Endodermal cell (in vitro differentiated cells): Measurements from ENCODE around the gene CPNE6. TPM values are rescaled to one million over a fixed set of nuclear protein-coding genes. Genes with fewer than 3 reads are reported as not detected.

ENCODE experiments used
- DNase-seq: peaks from one replicate; pipeline ENCODE4 v3.0.0-alpha.2; 2017
- H3K27ac ChIP-seq: 2 replicates; pipeline ENCODE4 v1.5.1; 2013; ENCODE audit warnings: mild to moderate bottlenecking, low read depth, low read length, moderate library complexity
- H3K27me3 ChIP-seq: 2 replicates; pipeline ENCODE4 v1.6.1; 2013; ENCODE audit warnings: mild to moderate bottlenecking, low read length, moderate library complexity; ENCODE audit not compliant: insufficient read depth, control insufficient read depth, poor library complexity, severe bottlenecking
- H3K36me3 ChIP-seq: 2 replicates; pipeline ENCODE4 v1.7.0; 2013; ENCODE audit warnings: mild to moderate bottlenecking, low read length, moderate library complexity; ENCODE audit not compliant: control insufficient read depth, insufficient read depth
- H3K4me1 ChIP-seq: one replicate; pipeline ENCODE4 v1.7.0; 2013; ENCODE audit warnings: low read length; ENCODE audit not compliant: control insufficient read depth, insufficient read depth
- H3K4me3 ChIP-seq: 2 replicates; pipeline ENCODE4 v1.5.1; 2013; ENCODE audit warnings: mild to moderate bottlenecking, low read length, moderate library complexity
- H3K9ac ChIP-seq: 2 replicates; pipeline ENCODE4 v1.6.1; 2013; ENCODE audit warnings: mild to moderate bottlenecking, low read length, moderate library complexity; ENCODE audit not compliant: poor library complexity, severe bottlenecking; ENCODE audit errors: extremely low read depth
- H3K9me3 ChIP-seq: 2 replicates; pipeline ENCODE4 v1.6.1; 2013; ENCODE audit warnings: mild to moderate bottlenecking, low read length, moderate library complexity; ENCODE audit not compliant: control insufficient read depth
- H3K27ac Mint-ChIP-seq: 2 replicates; pipeline ENCODE4 v1.8.0; 2020; ENCODE audit warnings: mixed read lengths
- H3K27me3 Mint-ChIP-seq: 2 replicates; pipeline ENCODE4 v1.8.0; 2021; ENCODE audit warnings: mild to moderate bottlenecking, mixed read lengths; ENCODE audit not compliant: insufficient read depth
- H3K36me3 Mint-ChIP-seq: 2 replicates; pipeline ENCODE4 v1.8.0; 2020; ENCODE audit warnings: low read depth, mixed read lengths
- H3K4me1 Mint-ChIP-seq: 2 replicates; pipeline ENCODE4 v1.8.0; 2020; ENCODE audit warnings: mixed read lengths
- H3K4me3 Mint-ChIP-seq: 2 replicates; pipeline ENCODE4 v1.8.0; 2020; ENCODE audit warnings: mild to moderate bottlenecking, moderate library complexity, mixed read lengths
- H3K9me3 Mint-ChIP-seq: 2 replicates; pipeline ENCODE4 v1.8.0; 2020; ENCODE audit warnings: mild to moderate bottlenecking, mixed read lengths
- WGBS, 2 experiments: methylation state at CpG; one replicate each; pipeline versions ENCODE4 v1.1.5 to v1.1.7; 2013; ENCODE audit warnings: missing lambda C conversion rate in 2 of 2, mixed read lengths in 1 of 2; ENCODE audit not compliant: insufficient coverage in 1 of 2, insufficient read length in 1 of 2; 5-methylcytosine and 5-hydroxymethylcytosine counted together
- total RNA-seq, 2 donors: library from RNA; stranded (reverse); fragmentation: NEBNext Ultra II Directional in 1 of 2; extraction: Animal tissue kit (Norgen Biotek cat#: 25700) in 1 of 2; gene quantifications; 2 replicates in 1 of 2; 3 replicates in 1 of 2; pipeline ENCODE4 v1.2.1, GENCODE V29; 2021
- TF ChIP-seq, protein P1 (sequence below): fragments of 200-600 bp; sonication (generic); conservative IDR thresholded peaks from 2 replicates; pipeline ENCODE4 v1.5.0; 2021; ENCODE audit warnings: antibody characterized with exemption, mild to moderate bottlenecking

CPNE6 gene
- total RNA-seq, 2 donors from 2014 or later, result not detected

DNA sequence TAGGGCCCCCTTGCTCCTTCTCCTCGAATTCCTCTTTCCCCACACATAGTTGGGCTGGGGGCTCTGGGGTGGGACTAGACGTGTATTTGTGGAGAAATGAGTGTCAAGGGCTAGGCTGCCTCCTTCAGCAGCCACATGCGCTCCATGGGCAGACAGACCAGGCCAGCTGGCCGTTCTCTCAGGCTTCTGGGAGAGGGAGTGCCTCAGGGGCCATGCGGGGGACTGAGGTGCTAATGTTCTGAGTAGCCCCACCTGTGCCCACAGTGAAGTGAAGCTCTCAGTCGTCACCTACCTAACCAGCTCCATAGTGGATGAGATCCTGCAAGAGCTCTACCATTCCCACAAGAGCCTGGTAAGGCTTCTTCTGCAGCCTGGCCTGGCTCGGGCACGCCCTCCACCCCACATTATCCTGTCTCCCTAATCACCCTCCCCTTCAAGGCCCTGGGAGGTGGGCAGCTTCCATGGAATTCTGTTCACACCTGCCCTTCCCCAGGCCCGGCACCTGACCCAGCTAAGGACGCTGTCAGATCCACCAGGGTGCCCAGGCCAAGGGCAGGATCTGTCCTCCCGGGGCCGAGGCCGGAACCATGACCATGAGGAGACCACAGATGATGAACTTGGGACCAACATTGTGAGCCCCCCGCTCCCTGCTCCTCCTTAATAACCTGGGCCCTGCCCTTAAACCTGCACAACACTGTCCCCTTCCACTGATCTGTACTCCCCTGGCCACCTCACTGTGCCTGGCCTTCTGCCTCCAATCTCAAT is 9.0 kb upstream of the CPNE6 start:
- no peaks in the 10 kb centered on the region for H3K9me3 ChIP-seq
- Mint-ChIP-seq H3K27me3 (no peaks in the 10 kb centered on the region), H3K36me3 (no peaks in the 10 kb centered on the region), H3K4me1 (no peaks in the 10 kb centered on the region), H3K9me3 (no peaks in the 10 kb centered on the region), H3K4me3 (no peak overlapping the region), H3K27ac (no peak overlapping the region)
- DNase-seq, result no peak
- no peaks in the 10 kb centered on the region for H3K4me1 ChIP-seq
- WGBS, 2 experiments, result 90 to 93% methylated on average over 11 to 14 of the region's 14 CpGs
- H3K27me3 ChIP-seq, result no peaks in the 10 kb centered on the region
- H3K27ac ChIP-seq, result no peak overlapping the region
- H3K36me3 ChIP-seq, result no peaks in the 10 kb centered on the region
- TF ChIP-seq, protein P1, sequence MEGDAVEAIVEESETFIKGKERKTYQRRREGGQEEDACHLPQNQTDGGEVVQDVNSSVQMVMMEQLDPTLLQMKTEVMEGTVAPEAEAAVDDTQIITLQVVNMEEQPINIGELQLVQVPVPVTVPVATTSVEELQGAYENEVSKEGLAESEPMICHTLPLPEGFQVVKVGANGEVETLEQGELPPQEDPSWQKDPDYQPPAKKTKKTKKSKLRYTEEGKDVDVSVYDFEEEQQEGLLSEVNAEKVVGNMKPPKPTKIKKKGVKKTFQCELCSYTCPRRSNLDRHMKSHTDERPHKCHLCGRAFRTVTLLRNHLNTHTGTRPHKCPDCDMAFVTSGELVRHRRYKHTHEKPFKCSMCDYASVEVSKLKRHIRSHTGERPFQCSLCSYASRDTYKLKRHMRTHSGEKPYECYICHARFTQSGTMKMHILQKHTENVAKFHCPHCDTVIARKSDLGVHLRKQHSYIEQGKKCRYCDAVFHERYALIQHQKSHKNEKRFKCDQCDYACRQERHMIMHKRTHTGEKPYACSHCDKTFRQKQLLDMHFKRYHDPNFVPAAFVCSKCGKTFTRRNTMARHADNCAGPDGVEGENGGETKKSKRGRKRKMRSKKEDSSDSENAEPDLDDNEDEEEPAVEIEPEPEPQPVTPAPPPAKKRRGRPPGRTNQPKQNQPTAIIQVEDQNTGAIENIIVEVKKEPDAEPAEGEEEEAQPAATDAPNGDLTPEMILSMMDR, result no peak
- H3K4me3 ChIP-seq, result no peak overlapping the region
- H3K9ac ChIP-seq, result no peak overlapping the region

DNA sequence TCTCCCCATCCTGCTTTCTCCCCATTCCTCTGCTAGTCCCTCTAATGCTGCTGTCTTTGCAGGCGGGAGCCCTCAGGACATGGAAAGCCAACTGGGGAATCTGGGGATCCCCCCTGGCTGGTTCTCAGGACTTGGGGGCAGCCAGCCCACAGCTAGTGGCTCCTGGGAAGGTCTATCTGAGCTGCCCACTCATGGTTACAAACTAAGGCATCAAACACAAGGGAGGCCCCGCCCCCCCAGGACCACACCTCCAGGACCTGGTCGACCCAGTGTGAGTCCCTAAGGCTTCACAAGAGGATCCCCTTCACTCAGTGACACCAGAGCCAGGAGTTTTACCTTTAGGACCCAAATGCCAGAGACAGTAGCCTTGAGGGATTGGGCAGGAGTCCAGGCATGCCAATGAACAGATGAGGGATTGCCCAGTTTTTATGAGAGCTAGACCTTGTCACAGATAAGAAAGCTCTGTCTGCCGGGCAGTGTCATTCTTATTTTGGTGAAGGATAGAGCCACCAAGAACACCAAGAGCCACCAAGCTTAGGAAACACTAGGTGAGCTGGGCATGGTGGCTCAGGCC is 8.0 kb upstream of the CPNE6 start:
- no peaks in the 10 kb centered on the region for H3K36me3 Mint-ChIP-seq
- no peak overlapping the region for H3K27ac Mint-ChIP-seq
- H3K27me3 Mint-ChIP-seq, result no peaks in the 10 kb centered on the region
- TF ChIP-seq, protein P1, result no peak
- WGBS, 2 experiments, result 88 to 90% methylated on average over 2 to 4 of the region's 4 CpGs
- Histone ChIP-seq H3K27me3 (no peaks in the 10 kb centered on the region), H3K27ac (no peak overlapping the region), H3K4me1 (no peaks in the 10 kb centered on the region), H3K4me3 (no peak overlapping the region), H3K9me3 (no peaks in the 10 kb centered on the region), H3K9ac (no peak overlapping the region), H3K36me3 (no peaks in the 10 kb centered on the region)
- no peak for DNase-seq
- H3K4me1 Mint-ChIP-seq, result no peaks in the 10 kb centered on the region
- no peak overlapping the region for H3K4me3 Mint-ChIP-seq
- H3K9me3 Mint-ChIP-seq, result no peaks in the 10 kb centered on the region

DNA sequence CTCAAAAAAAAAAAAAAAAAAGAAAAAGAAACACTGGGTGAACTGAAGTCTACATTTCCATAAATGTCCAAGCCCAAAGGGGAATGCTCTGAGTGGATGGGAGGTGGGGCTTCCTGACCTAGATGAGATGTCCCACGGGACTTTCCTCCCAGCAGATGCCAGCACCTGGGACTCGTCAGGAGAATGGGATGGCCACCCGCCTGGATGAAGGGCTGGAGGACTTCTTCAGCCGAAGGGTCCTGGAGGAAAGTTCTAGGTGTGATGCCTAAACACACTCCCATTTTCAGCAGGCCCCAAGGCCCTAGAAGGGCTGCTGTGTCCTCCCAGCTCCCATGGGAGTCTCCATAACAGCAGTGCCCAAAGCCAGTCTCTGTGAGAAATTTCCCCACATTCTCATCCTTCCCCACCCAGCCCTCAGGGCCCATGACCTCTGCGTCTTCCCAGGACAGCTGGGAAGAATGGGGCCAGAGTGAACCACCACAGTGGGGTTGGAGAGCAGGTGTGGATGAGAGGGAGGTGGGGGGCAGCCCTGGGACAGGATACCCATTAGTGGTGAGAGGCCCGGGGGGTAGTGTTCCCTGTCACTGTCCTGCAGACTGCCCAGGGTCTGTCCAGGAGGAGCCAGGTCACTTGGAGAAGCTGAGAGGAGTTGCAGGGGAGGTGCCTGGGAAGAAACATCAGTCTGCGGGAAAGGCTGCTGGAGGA is 7.1 kb upstream of the CPNE6 start:
- H3K4me3 Mint-ChIP-seq, result no peak overlapping the region
- no peaks in the 10 kb centered on the region for H3K36me3 Mint-ChIP-seq
- H3K36me3 ChIP-seq, result no peaks in the 10 kb centered on the region
- no peak overlapping the region for H3K4me3 ChIP-seq
- H3K27me3 ChIP-seq, result no peaks in the 10 kb centered on the region
- H3K27ac Mint-ChIP-seq, result no peak overlapping the region
- no peak overlapping the region for H3K9ac ChIP-seq
- 81 to 91% methylated on average over 5 to 7 of the region's 7 CpGs for WGBS, 2 experiments
- TF ChIP-seq, protein P1, result no peak
- DNase-seq, result no peak
- H3K27ac ChIP-seq, result no peak overlapping the region
- H3K9me3 ChIP-seq, result no peaks in the 10 kb centered on the region
- no peaks in the 10 kb centered on the region for H3K27me3 Mint-ChIP-seq
- no peaks in the 10 kb centered on the region for H3K9me3 Mint-ChIP-seq
- H3K4me1 ChIP-seq, result no peaks in the 10 kb centered on the region
- no peaks in the 10 kb centered on the region for H3K4me1 Mint-ChIP-seq
